SK-N-SH (cell line): ENCODE results near the gene ERICH6.

Experiments
- JUND ChIP-seq: IDR thresholded peaks from 2 replicates; pipeline ENCODE4 v1.4.0; 2012
- POLR2AphosphoS5 ChIP-seq: IDR thresholded peaks from 2 replicates; pipeline ENCODE4 v1.6.1; 2012; ENCODE audit warnings: low read depth, low read length
- REST ChIP-seq: IDR thresholded peaks from 2 replicates; pipeline ENCODE4 v1.6.1; 2012; ENCODE audit warnings: mild to moderate bottlenecking, low read depth, low read length, moderate library complexity
- RFX5 ChIP-seq: IDR thresholded peaks from 2 replicates; pipeline ENCODE4 v1.6.1; 2012; ENCODE audit warnings: mild to moderate bottlenecking, improper control_type of control experiment, low read length
- RXRA ChIP-seq: IDR thresholded peaks from 2 replicates; pipeline ENCODE4 v1.4.0; 2012; ENCODE audit warnings: low read depth, mild to moderate bottlenecking, borderline replicate concordance
- TF ChIP-seq, protein P1 (sequence below): fragments of 200-600 bp; sonication (generic); IDR thresholded peaks from 2 replicates; pipeline ENCODE4 v1.6.1; 2017; ENCODE audit warnings: antibody characterized with exemption, mild to moderate bottlenecking, moderate library complexity

- TF ChIP-seq JUND (no peak), RXRA (no peak), RFX5 (no peak), POLR2AphosphoS5 (no peak), REST (no peak)
- TF ChIP-seq, protein P1, sequence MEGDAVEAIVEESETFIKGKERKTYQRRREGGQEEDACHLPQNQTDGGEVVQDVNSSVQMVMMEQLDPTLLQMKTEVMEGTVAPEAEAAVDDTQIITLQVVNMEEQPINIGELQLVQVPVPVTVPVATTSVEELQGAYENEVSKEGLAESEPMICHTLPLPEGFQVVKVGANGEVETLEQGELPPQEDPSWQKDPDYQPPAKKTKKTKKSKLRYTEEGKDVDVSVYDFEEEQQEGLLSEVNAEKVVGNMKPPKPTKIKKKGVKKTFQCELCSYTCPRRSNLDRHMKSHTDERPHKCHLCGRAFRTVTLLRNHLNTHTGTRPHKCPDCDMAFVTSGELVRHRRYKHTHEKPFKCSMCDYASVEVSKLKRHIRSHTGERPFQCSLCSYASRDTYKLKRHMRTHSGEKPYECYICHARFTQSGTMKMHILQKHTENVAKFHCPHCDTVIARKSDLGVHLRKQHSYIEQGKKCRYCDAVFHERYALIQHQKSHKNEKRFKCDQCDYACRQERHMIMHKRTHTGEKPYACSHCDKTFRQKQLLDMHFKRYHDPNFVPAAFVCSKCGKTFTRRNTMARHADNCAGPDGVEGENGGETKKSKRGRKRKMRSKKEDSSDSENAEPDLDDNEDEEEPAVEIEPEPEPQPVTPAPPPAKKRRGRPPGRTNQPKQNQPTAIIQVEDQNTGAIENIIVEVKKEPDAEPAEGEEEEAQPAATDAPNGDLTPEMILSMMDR: no peak
Measured at GRCh38 chr3:150727653-150728502, 24.2 kb upstream of the ERICH6 start.
